Keratinocyte (primary cell): ENCODE measurements around the gene OR6J1. TPM values are rescaled to one million over a fixed set of nuclear protein-coding genes. Genes with fewer than 3 reads are reported as not detected.

Source experiments
- DNase-seq: peaks from one replicate; pipeline ENCODE4 v3.0.0-alpha.2; 2011; ENCODE audit warnings: low read depth, missing footprints, low spot score
- FAIRE-seq: peaks from 2 replicates; lab custom pipeline; 2011; peaks lifted over from hg19 to GRCh38; lab: Jason Lieb, UNC
- H2AFZ ChIP-seq: 2 replicates; pipeline ENCODE4 v1.6.0; 2012; ENCODE audit warnings: low read length, control low read depth, inconsistent platforms; ENCODE audit not compliant: control insufficient read depth
- H3K27ac ChIP-seq: 2 replicates; pipeline ENCODE4 v1.5.1; 2011; ENCODE audit warnings: low read length; ENCODE audit not compliant: control insufficient read depth, insufficient read depth
- H3K27me3 ChIP-seq: 3 replicates; pipeline ENCODE4 v1.6.0; 2011; ENCODE audit warnings: low read length; ENCODE audit not compliant: control insufficient read depth, insufficient read depth; ENCODE audit errors: extremely low read depth
- H3K36me3 ChIP-seq, 2 experiments: 2 replicates in 1 of 2; 3 replicates in 1 of 2; pipeline ENCODE4 v1.5.1; 2011; ENCODE audit warnings: low read length in 2 of 2, mild to moderate bottlenecking in 1 of 2; ENCODE audit not compliant: control insufficient read depth in 2 of 2, insufficient read depth in 2 of 2; ENCODE audit errors: extremely low read depth in 1 of 2
- H3K4me1 ChIP-seq: 3 replicates; pipeline ENCODE4 v1.5.1; 2011; ENCODE audit warnings: low read length; ENCODE audit not compliant: control insufficient read depth, insufficient read depth; ENCODE audit errors: extremely low read depth
- H3K4me2 ChIP-seq: 3 replicates; pipeline ENCODE4 v1.6.0; 2011; ENCODE audit warnings: low read depth, low read length; ENCODE audit not compliant: control insufficient read depth, insufficient read depth; ENCODE audit errors: extremely low read depth
- H3K4me3 ChIP-seq, 3 experiments: fragments of 200-600 bp in 1 of 3; sonication (generic) in 1 of 3; 2 replicates in 2 of 3; 3 replicates in 1 of 3; pipeline ENCODE4 v1.5.1; 2011 to 2016; ENCODE audit warnings: low read length in 3 of 3, mild to moderate bottlenecking in 3 of 3, control low read depth in 2 of 3, inconsistent platforms in 1 of 3, low read depth in 1 of 3, mixed read lengths in 1 of 3, mixed run types in 1 of 3, moderate library complexity in 1 of 3; ENCODE audit not compliant: control insufficient read depth in 2 of 3, insufficient read depth in 2 of 3; ENCODE audit errors: extremely low read depth in 1 of 3
- H3K79me2 ChIP-seq: 2 replicates; pipeline ENCODE4 v1.6.0; 2012; ENCODE audit warnings: low read length; ENCODE audit not compliant: control insufficient read depth, insufficient read depth
- H3K9ac ChIP-seq: 3 replicates; pipeline ENCODE4 v1.6.0; 2011; ENCODE audit warnings: low read length; ENCODE audit not compliant: control insufficient read depth, insufficient read depth; ENCODE audit errors: extremely low read depth
- H3K9me1 ChIP-seq: 3 replicates; pipeline ENCODE4 v1.6.0; 2011; ENCODE audit warnings: low read length; ENCODE audit not compliant: control insufficient read depth, insufficient read depth; ENCODE audit errors: extremely low read depth
- H3K9me3 ChIP-seq: 2 replicates; pipeline ENCODE4 v1.5.1; 2012; ENCODE audit warnings: low read depth, low read length; ENCODE audit not compliant: control insufficient read depth
- H4K20me1 ChIP-seq: 3 replicates; pipeline ENCODE4 v1.6.0; 2011; ENCODE audit warnings: low read length; ENCODE audit not compliant: control insufficient read depth, insufficient read depth; ENCODE audit errors: extremely low read depth
- CTCF ChIP-seq, 3 experiments: IDR thresholded peaks in 1 of 3; conservative IDR thresholded peaks in 1 of 3; optimal IDR thresholded peaks in 1 of 3; 2 replicates in 2 of 3; 3 replicates in 1 of 3; pipeline versions ENCODE3 to v1.5.1; 2011; ENCODE audit warnings: low read length in 3 of 3, mild to moderate bottlenecking in 3 of 3, moderate library complexity in 2 of 3, control low read depth in 1 of 3, inconsistent platforms in 1 of 3; ENCODE audit not compliant: insufficient read depth in 2 of 3; ENCODE audit errors: extremely low read depth in 1 of 3
- EZH2 ChIP-seq: IDR thresholded peaks from one replicate; pipeline ENCODE4 v1.6.1; 2012; ENCODE audit warnings: inconsistent platforms, mild to moderate bottlenecking, low read length, moderate library complexity
- dilution Hi-C: fragments of 300-500 bp; cut with MboI; formaldehyde crosslinking; loops from one replicate; pipeline ENCODE4 v1.7.0; 2020; ENCODE audit warnings: low sequenced_read_pairs; ENCODE audit not compliant: extremely low pct_ligation_motif_present
- polyA plus RNA-seq, 5 experiments: library from polyadenylated mRNA; depleted of rRNA in 3 of 5; stranded (reverse) in 3 of 5; stranded (forward) in 1 of 5; unstranded in 1 of 5; fragments of >200 nt; gene quantifications; 1 replicate in 1 of 5; 2 replicates in 3 of 5; 3 replicates in 1 of 5; pipeline versions ENCODE4 v1.2.1 to v1.2.3, GENCODE V29; 2011 to 2012; ENCODE audit warnings: missing spikeins in 2 of 5, low read depth in 1 of 5, low replicate concordance in 1 of 5

Gene OR6J1
- polyA plus RNA-seq, 1 donor (not counting 4 experiments of a cell fraction or from before 2014, with no cell fraction given), result not detected

DNA sequence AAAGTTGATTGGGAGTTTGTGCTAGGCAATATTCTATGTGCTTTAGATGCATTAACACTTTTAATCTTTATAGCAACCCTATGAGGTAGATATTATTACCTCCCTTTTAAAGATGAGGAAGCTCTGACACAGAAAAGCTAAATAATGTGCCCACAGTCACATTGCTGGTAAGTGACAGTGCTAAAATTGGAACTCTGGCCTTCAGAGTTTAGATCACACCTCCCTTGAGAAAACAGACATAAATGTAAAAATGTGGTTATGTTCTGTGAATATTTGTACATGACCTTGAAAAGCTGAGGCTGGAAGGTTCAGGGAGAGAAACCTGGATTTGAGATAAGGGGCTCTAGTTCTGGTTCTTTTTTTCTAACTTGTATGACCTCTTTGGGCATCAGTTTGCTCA lies 44.1 kb downstream of the OR6J1 start:
- no peak overlapping the region for H3K4me3 ChIP-seq
- no peaks in the 10 kb centered on the region for H3K9me1 ChIP-seq
- H3K9me3 ChIP-seq, result no peaks in the 10 kb centered on the region
- DNase-seq (no peak), FAIRE-seq (no peak)
- H3K27ac ChIP-seq, result no peak overlapping the region
- peaks cover 10 to 11% of the 10 kb centered on the region in 2 experiments for H3K36me3 ChIP-seq
- H3K4me1 ChIP-seq, result peaks cover 26% of the 10 kb centered on the region
- no peak overlapping the region for H3K4me2 ChIP-seq
- no peak overlapping the region for H2AFZ ChIP-seq
- peaks cover 8% of the 10 kb centered on the region for H3K79me2 ChIP-seq
- no peaks in the 10 kb centered on the region for H4K20me1 ChIP-seq
- TF ChIP-seq CTCF (optimal IDR thresholded peaks at IDR 0.05 in 1 of 3, IDR thresholded peaks at IDR 0.05 in 1 of 3, conservative IDR thresholded peaks at IDR 0.05 in 1 of 3; ENCODE audit: extremely low read depth in 1 of 3, insufficient read depth in 2 of 3, low read length in 3 of 3), result no peak
- no peak for TF ChIP-seq EZH2
- dilution Hi-C loops, result no loop called here
- H3K27me3 ChIP-seq, result no peaks in the 10 kb centered on the region
- H3K9ac ChIP-seq, result no peak overlapping the region

DNA sequence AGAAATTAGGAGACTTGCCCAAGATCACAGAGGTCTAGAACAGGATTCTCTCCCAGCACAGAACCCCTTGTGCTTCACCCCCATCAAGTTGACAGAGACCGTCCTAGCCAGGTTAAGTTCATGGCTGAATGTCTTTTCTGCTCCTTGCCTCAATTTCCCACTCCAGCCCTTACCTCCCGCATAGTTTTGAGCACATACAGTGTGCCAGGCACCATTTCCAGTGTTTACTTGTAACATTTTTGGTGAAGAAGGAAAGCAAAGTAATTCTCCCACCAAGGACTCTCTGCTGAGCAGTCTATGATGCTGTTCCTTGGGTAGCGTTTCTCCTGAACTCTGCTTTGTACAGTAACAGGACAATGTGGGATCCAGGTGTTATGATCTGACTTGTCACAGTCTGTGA lies 44.8 kb downstream of the OR6J1 start:
- DNase-seq, result no peak
- Histone ChIP-seq H3K9me3 (no peaks in the 10 kb centered on the region), H3K79me2 (peaks cover 8% of the 10 kb centered on the region), H3K9me1 (no peaks in the 10 kb centered on the region), H2AFZ (no peak overlapping the region), H3K9ac (peak overlapping the region; percentile 91), H3K27ac (peak overlapping the region; percentile 89), H4K20me1 (no peaks in the 10 kb centered on the region), H3K4me3 (peak overlapping the region; percentile 77 to 88 (median 77)), H3K27me3 (no peaks in the 10 kb centered on the region), H3K4me2 (peak overlapping the region; percentile 96), H3K4me1 (peaks cover 26% of the 10 kb centered on the region), H3K36me3 (peaks cover 10 to 11% of the 10 kb centered on the region in 2 experiments)
- TF ChIP-seq EZH2 (no peak), CTCF (optimal IDR thresholded peaks at IDR 0.05 in 1 of 3, IDR thresholded peaks at IDR 0.05 in 1 of 3, conservative IDR thresholded peaks at IDR 0.05 in 1 of 3; ENCODE audit: extremely low read depth in 1 of 3, insufficient read depth in 2 of 3, low read length in 3 of 3) (no peak)
- dilution Hi-C loops, result no loop called here
- no peak for FAIRE-seq
